GM23338 (cell line): Measurements from ENCODE around the gene NTN4.
"Not testable (repeated sequence)": the region's sequence is repeated elsewhere in the genome, so short reads cannot be mapped to it uniquely, and the experiment has no call there.

Experiments
- CREB1 ChIP-seq: fragments of 250-450 bp; sonication (Bioruptor Pico); IDR thresholded peaks from 2 replicates; pipeline ENCODE4 v1.5.0; 2020; ENCODE audit warnings: low read depth, mild to moderate bottlenecking, moderate library complexity
- EZH2 ChIP-seq: fragments of 200-600 bp; sonication (generic); IDR thresholded peaks from one replicate; pipeline ENCODE4 v1.8.0; 2017; ENCODE audit warnings: antibody characterized with exemption, mild to moderate bottlenecking, low read depth; ENCODE audit not compliant: unreplicated experiment
- EZH2phosphoT487 ChIP-seq: fragments of 200-600 bp; sonication (generic); IDR thresholded peaks from one replicate; pipeline ENCODE4 v1.8.1; 2018; ENCODE audit warnings: antibody characterized with exemption; ENCODE audit not compliant: unreplicated experiment
- JUNB ChIP-seq: IDR thresholded peaks from one replicate; pipeline ENCODE4 v1.6.1; 2016; ENCODE audit warnings: antibody characterized with exemption; ENCODE audit not compliant: unreplicated experiment
- NANOG ChIP-seq: IDR thresholded peaks from 2 replicates; pipeline ENCODE4 v1.6.1; 2016; ENCODE audit warnings: antibody characterized with exemption, borderline replicate concordance
- POLR2AphosphoS5 ChIP-seq: IDR thresholded peaks from 2 replicates; pipeline ENCODE4 v1.6.1; 2016; ENCODE audit warnings: antibody characterized with exemption, low read depth
- STAT1 ChIP-seq: IDR thresholded peaks from one replicate; pipeline ENCODE4 v1.6.1; 2016; ENCODE audit warnings: antibody characterized with exemption; ENCODE audit not compliant: unreplicated experiment
- ZNF114 ChIP-seq: fragments of 250-450 bp; sonication (Bioruptor Pico); IDR thresholded peaks from 2 replicates; pipeline ENCODE4 v1.5.0; 2020; ENCODE audit warnings: mild to moderate bottlenecking, moderate library complexity
- ZNF331 ChIP-seq: fragments of 250-450 bp; sonication (Bioruptor Pico); IDR thresholded peaks from 2 replicates; pipeline ENCODE4 v1.5.0; 2020; ENCODE audit warnings: low read depth, mild to moderate bottlenecking, moderate library complexity
- TF ChIP-seq, protein P1 (sequence below), 2 experiments: fragments of 200-600 bp in 1 of 2; sonication (generic) in 1 of 2; conservative IDR thresholded peaks; 2 replicates each; pipeline versions ENCODE4 v1.5.1 to v1.6.1; 2016 to 2017; ENCODE audit warnings: antibody characterized with exemption in 2 of 2, low read depth in 2 of 2, mild to moderate bottlenecking in 2 of 2, moderate library complexity in 1 of 2
- TF ChIP-seq, protein P2 (sequence below): IDR thresholded peaks from one replicate; pipeline ENCODE4 v1.6.1; 2018; ENCODE audit warnings: antibody characterized with exemption; ENCODE audit not compliant: unreplicated experiment
- TF ChIP-seq, protein P3 (sequence below): fragments of 250-450 bp; sonication (Bioruptor Pico); IDR thresholded peaks from 2 replicates; pipeline ENCODE4 v1.5.0; 2020; ENCODE audit warnings: mild to moderate bottlenecking, moderate library complexity

DNA sequence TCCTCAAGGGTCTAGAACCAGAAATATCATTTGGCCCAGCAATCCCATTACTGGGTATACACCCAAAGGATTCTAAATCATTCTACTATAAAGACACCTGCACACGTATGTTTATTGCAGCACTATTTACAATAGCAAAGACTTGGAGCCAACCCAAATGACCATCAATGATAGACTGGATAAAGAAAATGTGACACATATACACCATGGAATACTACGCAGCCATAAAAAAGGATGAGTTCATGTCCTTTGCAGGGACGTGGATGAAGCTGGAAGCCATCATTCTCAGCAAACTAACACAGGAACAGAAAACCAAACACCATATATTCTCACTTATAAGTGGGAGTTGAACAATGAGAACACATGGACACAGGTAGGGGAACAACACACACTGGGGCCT is 112.8 kb downstream of the NTN4 start:
- TF ChIP-seq, protein P1, sequence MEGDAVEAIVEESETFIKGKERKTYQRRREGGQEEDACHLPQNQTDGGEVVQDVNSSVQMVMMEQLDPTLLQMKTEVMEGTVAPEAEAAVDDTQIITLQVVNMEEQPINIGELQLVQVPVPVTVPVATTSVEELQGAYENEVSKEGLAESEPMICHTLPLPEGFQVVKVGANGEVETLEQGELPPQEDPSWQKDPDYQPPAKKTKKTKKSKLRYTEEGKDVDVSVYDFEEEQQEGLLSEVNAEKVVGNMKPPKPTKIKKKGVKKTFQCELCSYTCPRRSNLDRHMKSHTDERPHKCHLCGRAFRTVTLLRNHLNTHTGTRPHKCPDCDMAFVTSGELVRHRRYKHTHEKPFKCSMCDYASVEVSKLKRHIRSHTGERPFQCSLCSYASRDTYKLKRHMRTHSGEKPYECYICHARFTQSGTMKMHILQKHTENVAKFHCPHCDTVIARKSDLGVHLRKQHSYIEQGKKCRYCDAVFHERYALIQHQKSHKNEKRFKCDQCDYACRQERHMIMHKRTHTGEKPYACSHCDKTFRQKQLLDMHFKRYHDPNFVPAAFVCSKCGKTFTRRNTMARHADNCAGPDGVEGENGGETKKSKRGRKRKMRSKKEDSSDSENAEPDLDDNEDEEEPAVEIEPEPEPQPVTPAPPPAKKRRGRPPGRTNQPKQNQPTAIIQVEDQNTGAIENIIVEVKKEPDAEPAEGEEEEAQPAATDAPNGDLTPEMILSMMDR (conservative IDR thresholded peaks at IDR 0.05; ENCODE audit: low read depth in 2 of 2): not testable (repeated sequence)
- TF ChIP-seq EZH2; POLR2AphosphoS5; EZH2phosphoT487; JUNB; NANOG; CREB1; STAT1; ZNF331 (CRISPR knock-in tag); ZNF114 (CRISPR knock-in tag): not testable (repeated sequence)
- TF ChIP-seq, protein P2, sequence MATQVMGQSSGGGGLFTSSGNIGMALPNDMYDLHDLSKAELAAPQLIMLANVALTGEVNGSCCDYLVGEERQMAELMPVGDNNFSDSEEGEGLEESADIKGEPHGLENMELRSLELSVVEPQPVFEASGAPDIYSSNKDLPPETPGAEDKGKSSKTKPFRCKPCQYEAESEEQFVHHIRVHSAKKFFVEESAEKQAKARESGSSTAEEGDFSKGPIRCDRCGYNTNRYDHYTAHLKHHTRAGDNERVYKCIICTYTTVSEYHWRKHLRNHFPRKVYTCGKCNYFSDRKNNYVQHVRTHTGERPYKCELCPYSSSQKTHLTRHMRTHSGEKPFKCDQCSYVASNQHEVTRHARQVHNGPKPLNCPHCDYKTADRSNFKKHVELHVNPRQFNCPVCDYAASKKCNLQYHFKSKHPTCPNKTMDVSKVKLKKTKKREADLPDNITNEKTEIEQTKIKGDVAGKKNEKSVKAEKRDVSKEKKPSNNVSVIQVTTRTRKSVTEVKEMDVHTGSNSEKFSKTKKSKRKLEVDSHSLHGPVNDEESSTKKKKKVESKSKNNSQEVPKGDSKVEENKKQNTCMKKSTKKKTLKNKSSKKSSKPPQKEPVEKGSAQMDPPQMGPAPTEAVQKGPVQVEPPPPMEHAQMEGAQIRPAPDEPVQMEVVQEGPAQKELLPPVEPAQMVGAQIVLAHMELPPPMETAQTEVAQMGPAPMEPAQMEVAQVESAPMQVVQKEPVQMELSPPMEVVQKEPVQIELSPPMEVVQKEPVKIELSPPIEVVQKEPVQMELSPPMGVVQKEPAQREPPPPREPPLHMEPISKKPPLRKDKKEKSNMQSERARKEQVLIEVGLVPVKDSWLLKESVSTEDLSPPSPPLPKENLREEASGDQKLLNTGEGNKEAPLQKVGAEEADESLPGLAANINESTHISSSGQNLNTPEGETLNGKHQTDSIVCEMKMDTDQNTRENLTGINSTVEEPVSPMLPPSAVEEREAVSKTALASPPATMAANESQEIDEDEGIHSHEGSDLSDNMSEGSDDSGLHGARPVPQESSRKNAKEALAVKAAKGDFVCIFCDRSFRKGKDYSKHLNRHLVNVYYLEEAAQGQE: not testable (repeated sequence)
- TF ChIP-seq, protein P3, sequence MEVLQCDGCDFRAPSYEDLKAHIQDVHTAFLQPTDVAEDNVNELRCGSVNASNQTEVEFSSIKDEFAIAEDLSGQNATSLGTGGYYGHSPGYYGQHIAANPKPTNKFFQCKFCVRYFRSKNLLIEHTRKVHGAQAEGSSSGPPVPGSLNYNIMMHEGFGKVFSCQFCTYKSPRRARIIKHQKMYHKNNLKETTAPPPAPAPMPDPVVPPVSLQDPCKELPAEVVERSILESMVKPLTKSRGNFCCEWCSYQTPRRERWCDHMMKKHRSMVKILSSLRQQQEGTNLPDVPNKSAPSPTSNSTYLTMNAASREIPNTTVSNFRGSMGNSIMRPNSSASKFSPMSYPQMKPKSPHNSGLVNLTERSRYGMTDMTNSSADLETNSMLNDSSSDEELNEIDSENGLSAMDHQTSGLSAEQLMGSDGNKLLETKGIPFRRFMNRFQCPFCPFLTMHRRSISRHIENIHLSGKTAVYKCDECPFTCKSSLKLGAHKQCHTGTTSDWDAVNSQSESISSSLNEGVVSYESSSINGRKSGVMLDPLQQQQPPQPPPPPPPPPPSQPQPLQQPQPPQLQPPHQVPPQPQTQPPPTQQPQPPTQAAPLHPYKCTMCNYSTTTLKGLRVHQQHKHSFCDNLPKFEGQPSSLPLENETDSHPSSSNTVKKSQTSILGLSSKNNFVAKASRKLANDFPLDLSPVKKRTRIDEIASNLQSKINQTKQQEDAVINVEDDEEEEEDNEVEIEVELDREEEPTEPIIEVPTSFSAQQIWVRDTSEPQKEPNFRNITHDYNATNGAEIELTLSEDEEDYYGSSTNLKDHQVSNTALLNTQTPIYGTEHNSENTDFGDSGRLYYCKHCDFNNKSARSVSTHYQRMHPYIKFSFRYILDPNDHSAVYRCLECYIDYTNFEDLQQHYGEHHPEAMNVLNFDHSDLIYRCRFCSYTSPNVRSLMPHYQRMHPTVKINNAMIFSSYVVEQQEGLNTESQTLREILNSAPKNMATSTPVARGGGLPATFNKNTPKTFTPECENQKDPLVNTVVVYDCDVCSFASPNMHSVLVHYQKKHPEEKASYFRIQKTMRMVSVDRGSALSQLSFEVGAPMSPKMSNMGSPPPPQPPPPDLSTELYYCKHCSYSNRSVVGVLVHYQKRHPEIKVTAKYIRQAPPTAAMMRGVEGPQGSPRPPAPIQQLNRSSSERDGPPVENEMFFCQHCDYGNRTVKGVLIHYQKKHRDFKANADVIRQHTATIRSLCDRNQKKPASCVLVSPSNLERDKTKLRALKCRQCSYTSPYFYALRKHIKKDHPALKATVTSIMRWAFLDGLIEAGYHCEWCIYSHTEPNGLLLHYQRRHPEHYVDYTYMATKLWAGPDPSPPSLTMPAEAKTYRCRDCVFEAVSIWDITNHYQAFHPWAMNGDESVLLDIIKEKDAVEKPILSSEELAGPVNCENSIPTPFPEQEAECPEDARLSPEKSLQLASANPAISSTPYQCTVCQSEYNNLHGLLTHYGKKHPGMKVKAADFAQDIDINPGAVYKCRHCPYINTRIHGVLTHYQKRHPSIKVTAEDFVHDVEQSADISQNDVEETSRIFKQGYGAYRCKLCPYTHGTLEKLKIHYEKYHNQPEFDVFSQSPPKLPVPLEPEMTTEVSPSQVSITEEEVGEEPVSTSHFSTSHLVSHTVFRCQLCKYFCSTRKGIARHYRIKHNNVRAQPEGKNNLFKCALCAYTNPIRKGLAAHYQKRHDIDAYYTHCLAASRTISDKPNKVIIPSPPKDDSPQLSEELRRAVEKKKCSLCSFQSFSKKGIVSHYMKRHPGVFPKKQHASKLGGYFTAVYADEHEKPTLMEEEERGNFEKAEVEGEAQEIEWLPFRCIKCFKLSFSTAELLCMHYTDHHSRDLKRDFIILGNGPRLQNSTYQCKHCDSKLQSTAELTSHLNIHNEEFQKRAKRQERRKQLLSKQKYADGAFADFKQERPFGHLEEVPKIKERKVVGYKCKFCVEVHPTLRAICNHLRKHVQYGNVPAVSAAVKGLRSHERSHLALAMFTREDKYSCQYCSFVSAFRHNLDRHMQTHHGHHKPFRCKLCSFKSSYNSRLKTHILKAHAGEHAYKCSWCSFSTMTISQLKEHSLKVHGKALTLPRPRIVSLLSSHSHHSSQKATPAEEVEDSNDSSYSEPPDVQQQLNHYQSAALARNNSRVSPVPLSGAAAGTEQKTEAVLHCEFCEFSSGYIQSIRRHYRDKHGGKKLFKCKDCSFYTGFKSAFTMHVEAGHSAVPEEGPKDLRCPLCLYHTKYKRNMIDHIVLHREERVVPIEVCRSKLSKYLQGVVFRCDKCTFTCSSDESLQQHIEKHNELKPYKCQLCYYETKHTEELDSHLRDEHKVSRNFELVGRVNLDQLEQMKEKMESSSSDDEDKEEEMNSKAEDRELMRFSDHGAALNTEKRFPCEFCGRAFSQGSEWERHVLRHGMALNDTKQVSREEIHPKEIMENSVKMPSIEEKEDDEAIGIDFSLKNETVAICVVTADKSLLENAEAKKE (CRISPR knock-in tag): not testable (repeated sequence)
